Hematopoietic multipotent progenitor cell treated with erythropoietin and hydrocortisone succinate and interleukin-3 and kit ligand, for 15 days (in vitro differentiated cells): ENCODE data around the gene CCDC28A.

Source experiments
- DNase-seq: peaks from one replicate; pipeline ENCODE4 v3.0.0-alpha.2; 2015; ENCODE audit warnings: low spot score

Gene CCDC28A

GRCh38 chr6:138833816-138834539 lies 60.4 kb downstream of the CCDC28A start:
- no peak for DNase-seq

DNA sequence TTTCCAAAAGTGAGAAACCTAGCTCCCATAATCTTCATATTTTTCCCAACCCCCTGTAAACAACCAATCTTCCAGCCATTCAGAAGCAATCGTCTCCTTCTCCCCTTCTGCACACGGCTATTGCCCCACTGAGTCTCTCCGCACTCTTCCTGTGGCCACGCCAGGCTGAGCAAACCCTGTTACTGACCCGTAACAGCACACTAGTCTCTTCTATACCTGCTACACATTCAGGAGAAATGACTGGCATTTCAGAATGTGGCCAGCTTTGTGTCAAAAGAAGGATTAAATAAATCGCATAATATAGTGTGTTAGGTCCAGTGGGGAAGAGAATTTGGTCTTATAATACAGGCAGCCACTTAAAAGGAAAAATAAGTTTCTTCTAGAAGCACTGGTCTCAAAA lies 63.7 kb downstream of the CCDC28A start:
- DNase-seq = no peak
